ENCODE data around the gene OR6A2.

OR6A2 gene

DNA sequence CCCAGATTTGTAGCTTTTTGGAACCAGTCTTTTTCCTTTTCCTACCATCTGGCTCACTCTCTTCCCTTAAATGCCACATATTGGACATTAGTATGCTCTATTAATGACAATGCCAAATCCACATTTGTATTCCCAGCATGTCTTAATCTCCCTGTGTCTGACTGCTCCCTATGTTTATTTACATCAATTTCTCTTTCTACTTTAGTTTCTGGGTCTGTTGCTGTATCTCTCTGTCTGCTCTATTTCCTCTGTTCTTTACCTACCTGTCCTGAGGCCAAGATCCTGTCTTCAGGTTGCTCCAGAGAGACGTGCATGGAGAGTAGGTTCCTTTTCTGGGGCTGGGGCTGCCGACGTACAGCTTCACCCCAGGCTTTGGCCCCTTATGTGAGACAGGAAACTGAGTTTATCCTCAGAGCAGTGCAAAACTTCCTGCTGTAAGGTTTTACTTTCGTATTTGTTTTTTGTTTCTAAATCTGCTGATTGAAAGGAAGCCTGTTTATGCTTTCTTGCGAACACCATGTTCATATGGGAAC, 53.3 kb downstream of the OR6A2 start:
- H3K79me2 ChIP-seq (ENCODE audit: control insufficient read depth, low read length) = no peaks in the 10 kb centered on the region
- H3K4me2 ChIP-seq (ENCODE audit: low read length) = peak overlapping the region; percentile 67
- no peaks in the 10 kb centered on the region for H4K20me1 ChIP-seq (ENCODE audit: control insufficient read depth, insufficient read depth, low read depth, low read length)
- no peaks in the 10 kb centered on the region for H3K36me3 ChIP-seq (ENCODE audit: control insufficient read depth, low read length)
- peaks cover 50% of the 10 kb centered on the region for H3K4me1 ChIP-seq (ENCODE audit: control insufficient read depth, low read length)
- no peaks in the 10 kb centered on the region for H3K27me3 ChIP-seq (ENCODE audit: control insufficient read depth, low read length)
- H3F3A ChIP-seq (ENCODE audit: control insufficient read depth, insufficient read depth) = no peaks in the 10 kb centered on the region
- TF ChIP-seq EZH2phosphoT487 (IDR thresholded peaks at IDR 0.05; ENCODE audit: borderline replicate concordance, low read length) (no peak), CTCF (IDR thresholded peaks at IDR 0.05; ENCODE audit: low read depth, low read length, poor library complexity, severe bottlenecking) (no peak)
- peak overlapping the region; percentile 50 for H3K4me3 ChIP-seq (ENCODE audit: low read length)
- 0 out of 2 replicates have a peak overlapping the region, but pooled peaks have one; percentile 2 for H3K27ac ChIP-seq (ENCODE audit: low read depth, low read length)
- no peaks in the 10 kb centered on the region for H3K9me3 ChIP-seq (ENCODE audit: control insufficient read depth, insufficient read depth, low read length)
- H3K9me2 ChIP-seq (replicated peaks; ENCODE audit: control insufficient read depth, low read length) = no peaks in the 10 kb centered on the region

GRCh38 chr11:6745465-6746015, 53.9 kb downstream of the OR6A2 start:
- Histone ChIP-seq H3K36me3 (ENCODE audit: control insufficient read depth, low read length) (no peaks in the 10 kb centered on the region), H3F3A (ENCODE audit: control insufficient read depth, insufficient read depth) (no peaks in the 10 kb centered on the region), H3K79me2 (ENCODE audit: control insufficient read depth, low read length) (no peaks in the 10 kb centered on the region), H3K4me3 (ENCODE audit: low read length) (peak overlapping the region; percentile 50), H3K9me2 (replicated peaks; ENCODE audit: control insufficient read depth, low read length) (no peaks in the 10 kb centered on the region), H4K20me1 (ENCODE audit: control insufficient read depth, insufficient read depth, low read depth, low read length) (no peaks in the 10 kb centered on the region), H3K27ac (ENCODE audit: low read depth, low read length) (no peak overlapping the region), H3K9me3 (ENCODE audit: control insufficient read depth, insufficient read depth, low read length) (no peaks in the 10 kb centered on the region), H3K4me2 (ENCODE audit: low read length) (peak overlapping the region; percentile 67), H3K4me1 (ENCODE audit: control insufficient read depth, low read length) (peaks cover 50% of the 10 kb centered on the region), H3K27me3 (ENCODE audit: control insufficient read depth, low read length) (no peaks in the 10 kb centered on the region)
- TF ChIP-seq EZH2phosphoT487 (IDR thresholded peaks at IDR 0.05; ENCODE audit: borderline replicate concordance, low read length) (no peak), CTCF (IDR thresholded peaks at IDR 0.05; ENCODE audit: low read depth, low read length, poor library complexity, severe bottlenecking) (no peak)

- no peaks in the 10 kb centered on the region for H3K27me3 ChIP-seq (ENCODE audit: control insufficient read depth, low read length)
- H3F3A ChIP-seq (ENCODE audit: control insufficient read depth, insufficient read depth) = no peaks in the 10 kb centered on the region
- no peaks in the 10 kb centered on the region for H3K9me2 ChIP-seq (replicated peaks; ENCODE audit: control insufficient read depth, low read length)
- H3K9me3 ChIP-seq (ENCODE audit: control insufficient read depth, insufficient read depth, low read length) = no peaks in the 10 kb centered on the region
- TF ChIP-seq EZH2phosphoT487 (IDR thresholded peaks at IDR 0.05; ENCODE audit: borderline replicate concordance, low read length) = no peak
- no peak for TF ChIP-seq CTCF (IDR thresholded peaks at IDR 0.05; ENCODE audit: low read depth, low read length, poor library complexity, severe bottlenecking)
- H3K4me3 ChIP-seq (ENCODE audit: low read length) = no peak overlapping the region
- H3K36me3 ChIP-seq (ENCODE audit: control insufficient read depth, low read length) = no peaks in the 10 kb centered on the region
- H3K4me1 ChIP-seq (ENCODE audit: control insufficient read depth, low read length) = peaks cover 50% of the 10 kb centered on the region
- H3K79me2 ChIP-seq (ENCODE audit: control insufficient read depth, low read length) = no peaks in the 10 kb centered on the region
- H4K20me1 ChIP-seq (ENCODE audit: control insufficient read depth, insufficient read depth, low read depth, low read length) = no peaks in the 10 kb centered on the region
- H3K4me2 ChIP-seq (ENCODE audit: low read length) = 0 out of 2 replicates have a peak overlapping the region, but pooled peaks have one; percentile 67
- H3K27ac ChIP-seq (ENCODE audit: low read depth, low read length) = no peak overlapping the region
These were observed 54.5 kb downstream of the OR6A2 start for GRCh38 chr11:6745018-6745417.
